B cell (primary cell): ENCODE measurements around the gene C9orf152.

Experiments used
- EZH2 ChIP-seq: IDR thresholded peaks from 2 replicates; pipeline ENCODE4 v1.6.1; 2012; ENCODE audit warnings: borderline replicate concordance, low read depth, mild to moderate bottlenecking, moderate library complexity, low read length; ENCODE audit not compliant: insufficient read depth, poor library complexity, severe bottlenecking
- TF ChIP-seq, protein P1 (sequence below): fragments of 200-600 bp; IDR thresholded peaks from one replicate; pipeline ENCODE4 v1.8.0; 2022; ENCODE audit warnings: antibody characterized with exemption, mild to moderate bottlenecking

- TF ChIP-seq, protein P1, sequence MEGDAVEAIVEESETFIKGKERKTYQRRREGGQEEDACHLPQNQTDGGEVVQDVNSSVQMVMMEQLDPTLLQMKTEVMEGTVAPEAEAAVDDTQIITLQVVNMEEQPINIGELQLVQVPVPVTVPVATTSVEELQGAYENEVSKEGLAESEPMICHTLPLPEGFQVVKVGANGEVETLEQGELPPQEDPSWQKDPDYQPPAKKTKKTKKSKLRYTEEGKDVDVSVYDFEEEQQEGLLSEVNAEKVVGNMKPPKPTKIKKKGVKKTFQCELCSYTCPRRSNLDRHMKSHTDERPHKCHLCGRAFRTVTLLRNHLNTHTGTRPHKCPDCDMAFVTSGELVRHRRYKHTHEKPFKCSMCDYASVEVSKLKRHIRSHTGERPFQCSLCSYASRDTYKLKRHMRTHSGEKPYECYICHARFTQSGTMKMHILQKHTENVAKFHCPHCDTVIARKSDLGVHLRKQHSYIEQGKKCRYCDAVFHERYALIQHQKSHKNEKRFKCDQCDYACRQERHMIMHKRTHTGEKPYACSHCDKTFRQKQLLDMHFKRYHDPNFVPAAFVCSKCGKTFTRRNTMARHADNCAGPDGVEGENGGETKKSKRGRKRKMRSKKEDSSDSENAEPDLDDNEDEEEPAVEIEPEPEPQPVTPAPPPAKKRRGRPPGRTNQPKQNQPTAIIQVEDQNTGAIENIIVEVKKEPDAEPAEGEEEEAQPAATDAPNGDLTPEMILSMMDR, result no peak
- no peak for TF ChIP-seq EZH2
These were observed 47.8 kb upstream of the C9orf152 start for GRCh38 chr9:110255463-110256379.
